K562 (cell line): ENCODE measurements around the gene MARK3. TPM values are rescaled to one million over a fixed set of nuclear protein-coding genes. Genes with fewer than 3 reads are reported as not detected.

Source experiments
- ATAC-seq: fragments of 200-7000 bp; cut with Tn5 transposase; 3 replicates; pipeline ENCODE4 v1.9.1; 2020; ENCODE audit warnings: moderate library complexity
- BruUV-seq: library from RNA; stranded (reverse); fragments of 400-500 nt; replicated peaks from 2 replicates; lab custom pipeline; 2021; lab: Mats Ljungman, UMichigan
- CTCF ChIA-PET: fragments of 300-600 bp; formaldehyde crosslinking; extraction: SDS; loops from one replicate; lab custom pipeline; 2021; ENCODE audit warnings: low intra/inter-chr PET ratio; lab: Yijun Ruan, JAX
- POLR2A ChIA-PET: fragments of 300-600, 350-650 bp; sonication (Branson Sonifier 250); formaldehyde crosslinking; extraction: SDS; loops from one replicate; lab custom pipeline; 2021; ENCODE audit warnings: antibody characterized with exemption, inconsistent platforms; lab: Yijun Ruan, JAX
- DNase-seq, 4 experiments: peaks; one replicate each; pipeline versions ENCODE4 v3.0.0 to v3.0.0-alpha.2; 2011 to 2018; ENCODE audit warnings: low spot score in 3 of 4, mixed read lengths in 3 of 4; ENCODE audit errors: extremely low read depth in 1 of 4
- FAIRE-seq: peaks from 2 replicates; lab custom pipeline; 2011; peaks lifted over from hg19 to GRCh38; lab: Jason Lieb, UNC
- H2AFZ ChIP-seq: 2 replicates; pipeline ENCODE4 v1.6.0; 2011; ENCODE audit warnings: low read depth, low read length, control low read depth, inconsistent platforms
- H3K27ac ChIP-seq: fragments of 200-600 bp; 3 replicates; pipeline ENCODE4 v1.8.0; 2011; ENCODE audit warnings: low read depth, mild to moderate bottlenecking, control low read depth, inconsistent platforms, low read length, moderate library complexity, mixed read lengths; ENCODE audit errors: extremely low read depth
- H3K27me3 ChIP-seq, 2 experiments: fragments of 300-600 bp in 1 of 2; 2 replicates in 1 of 2; 3 replicates in 1 of 2; pipeline versions ENCODE4 v1.6.0 to v1.8.0; 2011; ENCODE audit warnings: inconsistent platforms in 2 of 2, low read length in 2 of 2, mild to moderate bottlenecking in 1 of 2, mixed read lengths in 1 of 2, moderate library complexity in 1 of 2; ENCODE audit not compliant: control insufficient read depth in 2 of 2, insufficient read depth in 2 of 2
- H3K36me3 ChIP-seq: fragments of 300-600 bp; 3 replicates; pipeline ENCODE4 v1.8.0; 2011; ENCODE audit warnings: mild to moderate bottlenecking, low read length, inconsistent platforms; ENCODE audit not compliant: control insufficient read depth, insufficient read depth
- H3K4me1 ChIP-seq, 2 experiments: fragments of 200-600 bp in 1 of 2; replicated peaks in 1 of 2; 2 replicates in 1 of 2; 3 replicates in 1 of 2; pipeline versions ENCODE4 v1.5.1 to v1.8.0; 2011; ENCODE audit warnings: inconsistent platforms in 2 of 2, low read length in 2 of 2, mild to moderate bottlenecking in 1 of 2, mixed read lengths in 1 of 2, moderate library complexity in 1 of 2; ENCODE audit not compliant: control insufficient read depth in 2 of 2, insufficient read depth in 2 of 2
- H3K4me2 ChIP-seq: 2 replicates; pipeline ENCODE4 v1.6.1; 2011; ENCODE audit warnings: low read length, control low read depth, inconsistent platforms, mixed read lengths; ENCODE audit not compliant: insufficient read depth
- H3K4me3 ChIP-seq: fragments of 200-600 bp; sonication (generic), shearing (Covaris generic); 2 replicates; pipeline ENCODE4 v1.5.1; 2016; ENCODE audit warnings: control low read depth, inconsistent platforms
- H3K79me2 ChIP-seq: fragments of 200-600 bp; 3 replicates; pipeline ENCODE4 v1.8.0; 2011; ENCODE audit warnings: low read length, inconsistent platforms; ENCODE audit not compliant: control insufficient read depth, insufficient read depth
- H3K9ac ChIP-seq, 2 experiments: 2 replicates each; pipeline versions ENCODE4 v1.6.0 to v1.6.1; 2011; ENCODE audit warnings: low read depth in 2 of 2, low read length in 2 of 2, control low read depth in 1 of 2, inconsistent platforms in 1 of 2, mild to moderate bottlenecking in 1 of 2, mixed read lengths in 1 of 2; ENCODE audit not compliant: insufficient read depth in 1 of 2
- H3K9me1 ChIP-seq: one replicate; pipeline ENCODE4 v1.6.0; 2011; ENCODE audit warnings: inconsistent platforms, mild to moderate bottlenecking, low read length, moderate library complexity; ENCODE audit not compliant: control insufficient read depth, insufficient read depth
- H3K9me3 ChIP-seq: replicated peaks from 2 replicates; pipeline ENCODE4 v1.5.1; 2011; ENCODE audit warnings: low read depth, low read length, inconsistent platforms; ENCODE audit not compliant: control insufficient read depth, insufficient read depth
- H4K20me1 ChIP-seq: replicated peaks from 2 replicates; pipeline ENCODE4 v1.6.1; 2011; ENCODE audit warnings: low read length, inconsistent platforms, mixed read lengths; ENCODE audit not compliant: control insufficient read depth, insufficient read depth
- ARHGAP35 ChIP-seq: fragments of 450-650 bp; IDR thresholded peaks from 2 replicates; pipeline ENCODE4 v1.6.1; 2018; ENCODE audit not compliant: partially characterized antibody
- BRD9 ChIP-seq: fragments of 450-650 bp; IDR thresholded peaks from 2 replicates; pipeline ENCODE4 v1.6.1; 2018; ENCODE audit warnings: low read depth; ENCODE audit not compliant: partially characterized antibody
- CREM ChIP-seq: IDR thresholded peaks from 2 replicates; pipeline ENCODE4 v1.6.1; 2014; ENCODE audit warnings: antibody characterized with exemption, low read depth
- HDAC6 ChIP-seq: IDR thresholded peaks from 2 replicates; pipeline ENCODE4 v1.6.1; 2012; ENCODE audit warnings: low read depth, mild to moderate bottlenecking, control low read depth, inconsistent platforms, low read length, moderate library complexity
- JUNB ChIP-seq: fragments of 450-650 bp; formaldehyde crosslinking; conservative IDR thresholded peaks from 2 replicates; pipeline ENCODE4 v1.4.0; 2020; ENCODE audit warnings: mild to moderate bottlenecking
- KAT7 ChIP-seq: sonication (generic); formaldehyde crosslinking; IDR thresholded peaks from 2 replicates; pipeline ENCODE4 v1.8.0; 2022; ENCODE audit warnings: missing genetic modification reagents, mild to moderate bottlenecking, borderline replicate concordance
- MTA3 ChIP-seq: fragments of 450-650 bp; formaldehyde crosslinking; IDR thresholded peaks from 2 replicates; pipeline ENCODE4 v1.6.1; 2017; ENCODE audit warnings: mild to moderate bottlenecking, borderline replicate concordance
- POLR2AphosphoS5 ChIP-seq: IDR thresholded peaks from 2 replicates; pipeline ENCODE4 v1.6.1; 2011; ENCODE audit warnings: mild to moderate bottlenecking, low read depth, low read length, moderate library complexity; ENCODE audit not compliant: control insufficient read depth, insufficient read depth
- RB1 ChIP-seq: fragments of 450-650 bp; IDR thresholded peaks from 2 replicates; pipeline ENCODE4 v1.6.1; 2017; ENCODE audit warnings: low read depth, mild to moderate bottlenecking
- RBFOX2 ChIP-seq: fragments of 200-400 bp; formaldehyde crosslinking; IDR thresholded peaks from 2 replicates; pipeline ENCODE4 v1.6.1; 2017; ENCODE audit warnings: low read depth, mild to moderate bottlenecking, low read length, moderate library complexity
- ZNF699 ChIP-seq: fragments of 250-450 bp; sonication (Bioruptor Pico); IDR thresholded peaks from 2 replicates; pipeline ENCODE4 v1.8.0; 2021; ENCODE audit warnings: mild to moderate bottlenecking, moderate library complexity; ENCODE audit not compliant: insufficient replicate concordance
- WGBS: fragments of 100-300 bp; shearing (Covaris generic); methylation state at CpG from one replicate; pipeline ENCODE4 v1.1.6; 2016; ENCODE audit warnings: low coverage, mixed read lengths; ENCODE audit not compliant: insufficient coverage; ENCODE audit errors: missing lambda C conversion rate; 5-methylcytosine and 5-hydroxymethylcytosine counted together
- in situ Hi-C: fragments of 300-500 bp; cut with MboI; formaldehyde crosslinking; loops from 4 replicates; pipeline ENCODE4 v1.15.0; 2018; ENCODE audit warnings: inconsistent platforms, mixed read lengths
- intact Hi-C: fragments of 100-400 bp; cut with micrococcal nuclease; formaldehyde crosslinking; loops from 2 replicates; pipeline ENCODE4 v1.14.2; 2022
- polyA plus RNA-seq, 8 experiments: library from polyadenylated mRNA; depleted of rRNA in 4 of 8; stranded (reverse) in 5 of 8; unstranded in 3 of 8; fragments of >200 nt; fragmentation: Nextera tagmentation in 2 of 8; fragmentation: Illumina TruSeq in 1 of 8; extraction: Ambion mirVana in 2 of 8; extraction: Trizol in 1 of 8; gene quantifications; 2 replicates each; pipeline versions ENCODE4 v1.2.1 to v1.2.3, GENCODE V29; 2011 to 2014; ENCODE audit warnings: inconsistent platforms in 1 of 8, missing spikeins in 1 of 8
- total RNA-seq, 7 experiments: library from RNA; depleted of rRNA in 6 of 7; stranded (reverse); fragments of >200 nt in 6 of 7; fragmentation: Illumina TruSeq in 2 of 7; extraction: Trizol in 2 of 7; gene quantifications; 2 replicates each; pipeline versions ENCODE4 v1.2.1 to v1.2.3, GENCODE V29; 2011 to 2021; ENCODE audit warnings: low replicate concordance in 1 of 7
- TF ChIP-seq, protein P1 (sequence below): fragments of 450-650 bp; IDR thresholded peaks from 2 replicates; pipeline ENCODE4 v1.6.1; 2016; ENCODE audit warnings: missing biosample characterization, missing genetic modification characterization
- TF ChIP-seq, protein P2 (sequence below): sonication (generic); formaldehyde crosslinking; IDR thresholded peaks from 2 replicates; pipeline ENCODE4 v1.8.1; 2023; ENCODE audit warnings: mild to moderate bottlenecking, missing genetic modification reagents
- TF ChIP-seq, protein P3 (sequence below): sonication (generic); formaldehyde crosslinking; IDR thresholded peaks from 2 replicates; pipeline ENCODE4 v1.8.0; 2022; ENCODE audit warnings: mild to moderate bottlenecking, low read depth, missing genetic modification reagents
- TF ChIP-seq, protein P4 (sequence below): fragments of 200-800 bp; sonication (Bioruptor generic); IDR thresholded peaks from 2 replicates; pipeline ENCODE4 v1.6.1; 2017; ENCODE audit warnings: missing genetic modification characterization, missing compliant biosample characterization

The MARK3 gene
- total and polyA plus RNA-seq, 9 of the 15 experiments (the other 6 are each of a cell fraction or from before 2014, with no cell fraction given), result 10.1 to 68.7 (median 56.3) TPM

DNA sequence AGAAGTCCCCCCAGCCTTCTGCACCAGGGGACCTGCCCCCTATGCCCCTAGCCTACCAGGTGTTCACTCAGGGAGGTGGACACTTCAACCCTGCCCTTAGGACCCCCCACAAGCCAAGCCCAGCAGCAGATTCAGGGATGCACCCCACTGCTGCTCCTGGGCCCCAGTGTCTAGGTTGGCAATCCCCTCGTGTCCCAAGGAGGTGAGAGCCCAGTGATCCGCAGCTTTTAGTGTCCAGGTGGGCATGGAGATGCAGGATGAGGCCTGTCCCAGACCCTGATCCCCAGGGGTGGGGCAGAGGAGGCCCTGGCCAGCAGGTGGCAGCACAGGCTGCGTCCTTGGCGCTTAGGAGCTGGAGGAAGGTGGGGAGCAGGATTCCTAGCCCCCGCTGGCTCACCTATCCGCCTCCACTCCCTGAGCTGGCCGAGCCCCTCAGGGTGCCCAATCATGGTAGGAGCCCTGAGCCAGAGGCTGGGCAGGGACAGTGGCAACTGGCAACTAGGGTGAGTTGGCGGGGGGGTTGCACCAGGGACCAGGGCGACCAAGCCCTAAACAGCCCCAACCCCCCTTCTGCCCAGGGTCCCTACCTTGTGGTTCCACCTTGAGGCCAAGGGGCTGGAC lies 133.3 kb downstream of the MARK3 start:
- DNase-seq (peak; percentile 65 to 80 (median 73)), FAIRE-seq (peak; percentile 55), ATAC-seq (peak; percentile 64)
- peaks cover 23% of the 10 kb centered on the region for H3K79me2 ChIP-seq
- ChIA-PET POLR2A (interaction anchor here (0.6 to 1.8 kb wide), 9 partner anchors 9 to 346 kb away, joined by 3 to 9 read pairs (median 4); partner anchors contain the start of gene TRMT61A), CTCF (interaction anchor here (0.6 to 2.7 kb wide), 2 partner anchors 28 to 443 kb away, joined by 3 to 19 read pairs; no protein-coding TSS in a partner anchor)
- H3K36me3 ChIP-seq, result peaks cover 23% of the 10 kb centered on the region; the same call in 1 of the 3 replicates
- no peak overlapping the region for H2AFZ ChIP-seq
- peak overlapping the region; percentile 8; the same call in 1 of the 2 replicates for H3K4me3 ChIP-seq
- WGBS, result 26% methylated on average over 7 of the region's 9 CpGs
- H3K9me1 ChIP-seq, result no peaks in the 10 kb centered on the region
- H3K27ac ChIP-seq, result peak overlapping the region; percentile 71
- peak overlapping the region; percentile 41 to 74; a peak in 3 of 4 replicates for H3K9ac ChIP-seq
- in situ Hi-C loops (no loop called here), intact Hi-C loops (loop anchor here (1.0 to 5.0 kb wide), 2 partner anchors 28 to 44 kb away; partner anchors contain the start of genes BAG5 and COA8)
- H3K9me3 ChIP-seq, result no peaks in the 10 kb centered on the region
- H3K4me1 ChIP-seq, result peaks cover 30 to 72% of the 10 kb centered on the region in 2 experiments
- peak overlapping the region; percentile 68 for H3K4me2 ChIP-seq
- H4K20me1 ChIP-seq, result peaks cover 13% of the 10 kb centered on the region; the same call in 1 of the 2 replicates
- H3K27me3 ChIP-seq, result no peaks in the 10 kb centered on the region
- BruUV-seq, result no TSS peak
- TF ChIP-seq, protein P1, sequence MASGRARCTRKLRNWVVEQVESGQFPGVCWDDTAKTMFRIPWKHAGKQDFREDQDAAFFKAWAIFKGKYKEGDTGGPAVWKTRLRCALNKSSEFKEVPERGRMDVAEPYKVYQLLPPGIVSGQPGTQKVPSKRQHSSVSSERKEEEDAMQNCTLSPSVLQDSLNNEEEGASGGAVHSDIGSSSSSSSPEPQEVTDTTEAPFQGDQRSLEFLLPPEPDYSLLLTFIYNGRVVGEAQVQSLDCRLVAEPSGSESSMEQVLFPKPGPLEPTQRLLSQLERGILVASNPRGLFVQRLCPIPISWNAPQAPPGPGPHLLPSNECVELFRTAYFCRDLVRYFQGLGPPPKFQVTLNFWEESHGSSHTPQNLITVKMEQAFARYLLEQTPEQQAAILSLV (tag), result no peak
- 0 out of 2 replicates have a peak, but pooled peaks have one; percentile 22 for TF ChIP-seq KAT7 (CRISPR knock-in tag)
- TF ChIP-seq JUNB (CRISPR knock-in tag), result no peak
- TF ChIP-seq CREM, result 0 out of 2 replicates have a peak, but pooled peaks have one; percentile 16
- peak; percentile 11; the same call in 1 of the 2 replicates for TF ChIP-seq POLR2AphosphoS5
- TF ChIP-seq, protein P2, sequence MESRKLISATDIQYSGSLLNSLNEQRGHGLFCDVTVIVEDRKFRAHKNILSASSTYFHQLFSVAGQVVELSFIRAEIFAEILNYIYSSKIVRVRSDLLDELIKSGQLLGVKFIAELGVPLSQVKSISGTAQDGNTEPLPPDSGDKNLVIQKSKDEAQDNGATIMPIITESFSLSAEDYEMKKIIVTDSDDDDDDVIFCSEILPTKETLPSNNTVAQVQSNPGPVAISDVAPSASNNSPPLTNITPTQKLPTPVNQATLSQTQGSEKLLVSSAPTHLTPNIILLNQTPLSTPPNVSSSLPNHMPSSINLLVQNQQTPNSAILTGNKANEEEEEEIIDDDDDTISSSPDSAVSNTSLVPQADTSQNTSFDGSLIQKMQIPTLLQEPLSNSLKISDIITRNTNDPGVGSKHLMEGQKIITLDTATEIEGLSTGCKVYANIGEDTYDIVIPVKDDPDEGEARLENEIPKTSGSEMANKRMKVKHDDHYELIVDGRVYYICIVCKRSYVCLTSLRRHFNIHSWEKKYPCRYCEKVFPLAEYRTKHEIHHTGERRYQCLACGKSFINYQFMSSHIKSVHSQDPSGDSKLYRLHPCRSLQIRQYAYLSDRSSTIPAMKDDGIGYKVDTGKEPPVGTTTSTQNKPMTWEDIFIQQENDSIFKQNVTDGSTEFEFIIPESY (CRISPR knock-in tag), result peak; percentile 29; the same call in 1 of the 2 replicates
- peak; percentile 61 for TF ChIP-seq RBFOX2
- TF ChIP-seq HDAC6, result no peak
- TF ChIP-seq MTA3, result peak; percentile 52; the same call in 1 of the 2 replicates
- TF ChIP-seq, protein P3, sequence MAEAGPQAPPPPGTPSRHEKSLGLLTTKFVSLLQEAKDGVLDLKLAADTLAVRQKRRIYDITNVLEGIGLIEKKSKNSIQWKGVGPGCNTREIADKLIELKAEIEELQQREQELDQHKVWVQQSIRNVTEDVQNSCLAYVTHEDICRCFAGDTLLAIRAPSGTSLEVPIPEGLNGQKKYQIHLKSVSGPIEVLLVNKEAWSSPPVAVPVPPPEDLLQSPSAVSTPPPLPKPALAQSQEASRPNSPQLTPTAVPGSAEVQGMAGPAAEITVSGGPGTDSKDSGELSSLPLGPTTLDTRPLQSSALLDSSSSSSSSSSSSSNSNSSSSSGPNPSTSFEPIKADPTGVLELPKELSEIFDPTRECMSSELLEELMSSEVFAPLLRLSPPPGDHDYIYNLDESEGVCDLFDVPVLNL (CRISPR knock-in tag), result no peak
- TF ChIP-seq, protein P4, sequence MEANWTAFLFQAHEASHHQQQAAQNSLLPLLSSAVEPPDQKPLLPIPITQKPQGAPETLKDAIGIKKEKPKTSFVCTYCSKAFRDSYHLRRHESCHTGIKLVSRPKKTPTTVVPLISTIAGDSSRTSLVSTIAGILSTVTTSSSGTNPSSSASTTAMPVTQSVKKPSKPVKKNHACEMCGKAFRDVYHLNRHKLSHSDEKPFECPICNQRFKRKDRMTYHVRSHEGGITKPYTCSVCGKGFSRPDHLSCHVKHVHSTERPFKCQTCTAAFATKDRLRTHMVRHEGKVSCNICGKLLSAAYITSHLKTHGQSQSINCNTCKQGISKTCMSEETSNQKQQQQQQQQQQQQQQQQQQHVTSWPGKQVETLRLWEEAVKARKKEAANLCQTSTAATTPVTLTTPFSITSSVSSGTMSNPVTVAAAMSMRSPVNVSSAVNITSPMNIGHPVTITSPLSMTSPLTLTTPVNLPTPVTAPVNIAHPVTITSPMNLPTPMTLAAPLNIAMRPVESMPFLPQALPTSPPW (CRISPR knock-in tag), result peak; percentile 58; the same call in 1 of the 2 replicates
- peak; percentile 29 for TF ChIP-seq BRD9
- peak; percentile 34; the same call in 1 of the 2 replicates for TF ChIP-seq RB1
- no peak for TF ChIP-seq ARHGAP35
- TF ChIP-seq ZNF699 (CRISPR knock-in tag), result no peak
